ENCODE results near the gene RIPK4. TPM values are rescaled to one million over a fixed set of nuclear protein-coding genes. Genes with fewer than 3 reads are reported as not detected.

RIPK4 gene
- total and polyA plus RNA-seq, 2 of the 13 experiments (the other 11 are each of a cell fraction or from before 2014, with no cell fraction given): 3.1 to 4.9 TPM

- TF ChIP-seq ZNF616 (CRISPR knock-in tag; IDR thresholded peaks at IDR 0.05; ENCODE audit: low read depth) (no peak), NFIB (CRISPR knock-in tag; IDR thresholded peaks at IDR 0.05; ENCODE audit: borderline replicate concordance) (no peak), RARG (CRISPR knock-in tag; IDR thresholded peaks at IDR 0.05; ENCODE audit: low read depth) (no peak), KDM2A (CRISPR knock-in tag; IDR thresholded peaks at IDR 0.05; ENCODE audit: borderline replicate concordance, low read depth) (no peak), UBTF (CRISPR knock-in tag; IDR thresholded peaks at IDR 0.05) (no peak)
Observed at GRCh38 chr21:41740604-41741252, 26.1 kb downstream of the RIPK4 start (continued).

- Histone ChIP-seq H3K27me3 (ENCODE audit: control insufficient read depth in 1 of 2, insufficient read depth in 2 of 2, low read length in 2 of 2) (no peaks in the 10 kb centered on the region), H3K4me3 (replicated peaks in 1 of 3; ENCODE audit: insufficient read depth in 1 of 3, low read depth in 2 of 3, low read length in 3 of 3) (no peak overlapping the region), H3K9me3 (ENCODE audit: low read length) (peaks cover 13% of the 10 kb centered on the region; the same call in 1 of the 2 replicates), H3K36me3 (replicated peaks in 1 of 2; ENCODE audit: control insufficient read depth in 1 of 2, insufficient read depth in 2 of 2, low read length in 2 of 2) (peaks cover 33 to 62% of the 10 kb centered on the region in 2 experiments), H3K27ac (ENCODE audit: extremely low read length, insufficient read depth, low read length) (no peak overlapping the region), H3K9ac (ENCODE audit: insufficient read depth, low read depth, low read length) (no peak overlapping the region), H2AFZ (ENCODE audit: low read length) (no peak overlapping the region), H3K79me2 (ENCODE audit: insufficient read depth, low read length) (no peaks in the 10 kb centered on the region), H4K20me1 (ENCODE audit: insufficient read depth, low read length) (no peaks in the 10 kb centered on the region), H3K4me2 (ENCODE audit: low read depth, low read length) (no peak overlapping the region), H3K4me1 (ENCODE audit: insufficient read depth, low read length) (no peaks in the 10 kb centered on the region)
- intact Hi-C loops (cut with micrococcal nuclease; ENCODE audit: unreplicated experiment): no loop called here
- ChIA-PET POLR2A (interaction anchor here (1.1 kb wide), 1 partner anchor 24 kb away, joined by 3 read pairs; no protein-coding TSS in a partner anchor), CTCF (ENCODE audit: low intra/inter-chr PET ratio, low total read pairs) (no interaction called here)
- in situ Hi-C loops (cut with HindIII; ENCODE audit: extremely low pct_ligation_motif_present, low pct_unique_long_range_greater_than_20kb): no loop called here
- DNase-seq (ENCODE audit: low spot score) (no peak), FAIRE-seq (no peak), ATAC-seq (no peak)
- 94% methylated on average over 7 of the region's 9 CpGs for WGBS (ENCODE audit: low lambda C conversion rate)
- no TSS peak for BruUV-seq (replicated peaks)
- TF ChIP-seq ZNF761 (CRISPR knock-in tag; conservative IDR thresholded peaks at IDR 0.05) (no peak), ZC3H4 (CRISPR knock-in tag; IDR thresholded peaks at IDR 0.05; ENCODE audit: borderline replicate concordance) (no peak), CENPX (CRISPR knock-in tag; IDR thresholded peaks at IDR 0.05) (no peak), ZNF20 (CRISPR knock-in tag; IDR thresholded peaks at IDR 0.05) (no peak), KDM5B (CRISPR knock-in tag; IDR thresholded peaks at IDR 0.05; ENCODE audit: borderline replicate concordance) (no peak), MEF2D (CRISPR knock-in tag; IDR thresholded peaks at IDR 0.05) (no peak), ZSCAN20 (CRISPR knock-in tag; IDR thresholded peaks at IDR 0.05; ENCODE audit: borderline replicate concordance) (no peak), ZNF816 (CRISPR knock-in tag; IDR thresholded peaks at IDR 0.05; ENCODE audit: borderline replicate concordance) (no peak), PAWR (CRISPR knock-in tag; IDR thresholded peaks at IDR 0.05; ENCODE audit: borderline replicate concordance) (no peak), NFRKB (IDR thresholded peaks at IDR 0.05) (no peak), ATRX (CRISPR knock-in tag; IDR thresholded peaks at IDR 0.05; ENCODE audit: borderline replicate concordance) (no peak), IKZF4 (CRISPR knock-in tag; IDR thresholded peaks at IDR 0.05; ENCODE audit: borderline replicate concordance, low read depth, not compliant biosample characterization) (no peak), MTERF4 (CRISPR knock-in tag; IDR thresholded peaks at IDR 0.05) (no peak), FOXK1 (CRISPR knock-in tag; IDR thresholded peaks at IDR 0.05; ENCODE audit: borderline replicate concordance, low read depth) (no peak), SMC3 (IDR thresholded peaks at IDR 0.05; ENCODE audit: low read length) (no peak), ZNF30 (CRISPR knock-in tag; IDR thresholded peaks at IDR 0.05) (no peak)
Observed at GRCh38 chr21:41739936-41740335, 26.9 kb downstream of the RIPK4 start.
